Measurements from ENCODE around the gene UGT2B15. TPM values are rescaled to one million over a fixed set of nuclear protein-coding genes. Genes with fewer than 3 reads are reported as not detected.
"Not testable (repeated sequence)": the region's sequence is repeated elsewhere in the genome, so short reads cannot be mapped to it uniquely, and the experiment has no call there.

The UGT2B15 gene
- total and polyA plus RNA-seq, 11 donors, result not detected

DNA sequence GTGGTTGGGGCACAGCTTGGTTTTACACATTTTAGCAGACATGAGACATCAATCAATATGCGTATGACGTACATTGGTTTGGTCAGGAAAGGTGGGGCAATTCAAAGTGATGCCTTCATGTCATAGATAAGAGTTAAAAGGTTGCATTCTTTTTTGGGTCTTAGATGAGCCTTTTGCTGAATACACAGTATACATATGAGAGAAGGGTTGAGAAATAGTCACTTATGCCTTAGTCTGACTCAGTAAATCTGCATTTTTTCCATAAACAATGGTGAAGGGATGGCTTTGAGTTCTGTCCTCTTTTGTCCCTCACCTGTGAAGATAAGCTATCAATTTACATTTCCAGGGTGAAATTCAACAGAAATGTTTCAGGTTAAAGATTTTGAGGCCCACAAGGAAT is 43.9 kb upstream of the UGT2B15 start:
- Histone ChIP-seq H3K4me1 (no peaks in the 10 kb centered on the region), H3K9me3 (no peaks in the 10 kb centered on the region), H3K27ac (no peak overlapping the region), H3K4me3 (no peak overlapping the region), H3K36me3 (no peaks in the 10 kb centered on the region), H3K27me3 (no peaks in the 10 kb centered on the region)
- DNase-seq (no peak), ATAC-seq (no peak)
- TF ChIP-seq, protein P1, sequence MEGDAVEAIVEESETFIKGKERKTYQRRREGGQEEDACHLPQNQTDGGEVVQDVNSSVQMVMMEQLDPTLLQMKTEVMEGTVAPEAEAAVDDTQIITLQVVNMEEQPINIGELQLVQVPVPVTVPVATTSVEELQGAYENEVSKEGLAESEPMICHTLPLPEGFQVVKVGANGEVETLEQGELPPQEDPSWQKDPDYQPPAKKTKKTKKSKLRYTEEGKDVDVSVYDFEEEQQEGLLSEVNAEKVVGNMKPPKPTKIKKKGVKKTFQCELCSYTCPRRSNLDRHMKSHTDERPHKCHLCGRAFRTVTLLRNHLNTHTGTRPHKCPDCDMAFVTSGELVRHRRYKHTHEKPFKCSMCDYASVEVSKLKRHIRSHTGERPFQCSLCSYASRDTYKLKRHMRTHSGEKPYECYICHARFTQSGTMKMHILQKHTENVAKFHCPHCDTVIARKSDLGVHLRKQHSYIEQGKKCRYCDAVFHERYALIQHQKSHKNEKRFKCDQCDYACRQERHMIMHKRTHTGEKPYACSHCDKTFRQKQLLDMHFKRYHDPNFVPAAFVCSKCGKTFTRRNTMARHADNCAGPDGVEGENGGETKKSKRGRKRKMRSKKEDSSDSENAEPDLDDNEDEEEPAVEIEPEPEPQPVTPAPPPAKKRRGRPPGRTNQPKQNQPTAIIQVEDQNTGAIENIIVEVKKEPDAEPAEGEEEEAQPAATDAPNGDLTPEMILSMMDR (IDR thresholded peaks at IDR 0.05), result no peak
- TF ChIP-seq POLR2A (IDR thresholded peaks at IDR 0.05), result no peak
- WGBS, 4 donors, result 64 to 92% (median 81%) methylated on average over 2 of the region's 2 CpGs
- intact Hi-C loops (cut with DNase I), result loop anchor here in 1 of 10 donors (2.0 kb wide), 1 partner anchor 46 kb away; no protein-coding TSS in a partner anchor

DNA sequence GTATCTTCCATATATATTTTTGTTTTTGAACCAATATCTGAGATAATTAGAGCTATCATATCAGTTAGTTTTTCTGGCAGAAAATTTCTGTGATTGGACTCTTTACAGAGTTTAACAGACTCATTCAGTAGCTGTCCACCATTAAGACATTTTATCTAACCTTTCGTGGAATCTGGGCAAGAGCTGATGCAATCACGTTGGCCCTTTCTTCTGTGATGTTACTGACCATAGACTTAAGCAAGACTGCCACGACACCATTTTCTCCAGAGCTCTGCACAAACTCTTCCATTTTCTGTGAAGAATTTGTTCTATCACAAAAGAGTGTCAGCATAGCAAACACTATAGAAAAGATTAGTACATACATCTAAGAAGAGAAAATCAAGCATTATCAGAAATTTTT is 41.8 kb upstream of the UGT2B15 start:
- ATAC-seq (no peak), DNase-seq (no peak)
- no peaks in the 10 kb centered on the region for H3K9me3 ChIP-seq
- no peaks in the 10 kb centered on the region for H3K36me3 ChIP-seq
- no peaks in the 10 kb centered on the region for H3K27me3 ChIP-seq
- H3K4me1 ChIP-seq, result no peaks in the 10 kb centered on the region
- TF ChIP-seq, protein P1 (IDR thresholded peaks at IDR 0.05), result no peak
- TF ChIP-seq POLR2A (IDR thresholded peaks at IDR 0.05), result no peak
- H3K4me3 ChIP-seq, result no peak overlapping the region
- 65 to 72% (median 68%) methylated on average over 3 of the region's 3 CpGs for WGBS, 4 donors
- intact Hi-C loops (cut with DNase I), result no loop called here
- H3K27ac ChIP-seq, result no peak overlapping the region

DNA sequence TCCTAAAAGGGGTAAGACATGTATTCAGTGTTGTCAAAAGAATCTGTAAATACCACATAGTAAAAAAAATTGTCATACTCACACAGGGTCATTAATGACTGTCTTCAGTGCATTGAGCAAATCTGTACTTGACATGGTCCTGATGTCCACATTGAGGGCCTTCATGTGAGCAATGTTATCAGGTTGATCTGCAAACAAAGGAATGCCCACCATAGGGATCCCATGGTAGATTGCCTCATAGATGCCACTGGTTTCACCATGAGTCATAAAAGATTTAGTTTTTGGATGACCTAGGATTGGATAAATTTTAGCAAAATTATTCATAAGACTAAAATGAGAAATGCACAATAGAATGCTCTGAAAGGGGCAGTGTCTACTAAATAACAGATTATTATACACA is 38.1 kb upstream of the UGT2B15 start:
- no peaks in the 10 kb centered on the region for H3K27me3 ChIP-seq
- DNase-seq (no peak), ATAC-seq (no peak)
- H3K9me3 ChIP-seq, result peaks cover 0 to 5% (median 0%) of the 10 kb centered on the region in 12 donors
- H3K27ac ChIP-seq, result no peak overlapping the region
- TF ChIP-seq, protein P1 (IDR thresholded peaks at IDR 0.05), result no peak
- TF ChIP-seq POLR2A (IDR thresholded peaks at IDR 0.05), result no peak
- intact Hi-C loops (cut with DNase I), result no loop called here
- H3K36me3 ChIP-seq, result no peaks in the 10 kb centered on the region
- no peak overlapping the region for H3K4me3 ChIP-seq
- H3K4me1 ChIP-seq, result no peaks in the 10 kb centered on the region

DNA sequence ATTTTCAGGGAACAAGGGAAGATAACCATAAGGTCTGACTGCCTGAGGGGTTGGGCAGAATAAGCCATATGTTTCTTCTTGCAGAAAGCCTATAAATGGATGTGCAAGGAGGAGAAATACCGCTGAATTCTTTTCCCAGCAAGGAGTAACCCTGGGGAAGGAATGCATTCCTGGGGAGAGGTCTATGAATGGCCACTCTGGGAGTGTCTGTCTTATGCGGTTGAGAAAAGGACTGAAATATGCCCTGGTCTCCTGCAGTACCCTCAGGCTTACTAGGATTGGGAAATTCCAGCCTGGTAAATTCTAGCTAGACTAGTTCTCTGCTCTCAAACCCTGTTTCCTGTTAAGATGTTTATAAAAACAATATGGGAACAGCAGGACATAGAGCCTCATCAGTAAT is 32.7 kb upstream of the UGT2B15 start:
- H3K27me3 ChIP-seq; intact Hi-C loops (cut with DNase I); H3K36me3 ChIP-seq; H3K9me3 ChIP-seq; DNase-seq; H3K4me1 ChIP-seq; H3K4me3 ChIP-seq; H3K27ac ChIP-seq; ATAC-seq: not testable (repeated sequence)
- WGBS, 4 donors, result 74 to 79% (median 78%) methylated on average over 2 of the region's 2 CpGs

DNA sequence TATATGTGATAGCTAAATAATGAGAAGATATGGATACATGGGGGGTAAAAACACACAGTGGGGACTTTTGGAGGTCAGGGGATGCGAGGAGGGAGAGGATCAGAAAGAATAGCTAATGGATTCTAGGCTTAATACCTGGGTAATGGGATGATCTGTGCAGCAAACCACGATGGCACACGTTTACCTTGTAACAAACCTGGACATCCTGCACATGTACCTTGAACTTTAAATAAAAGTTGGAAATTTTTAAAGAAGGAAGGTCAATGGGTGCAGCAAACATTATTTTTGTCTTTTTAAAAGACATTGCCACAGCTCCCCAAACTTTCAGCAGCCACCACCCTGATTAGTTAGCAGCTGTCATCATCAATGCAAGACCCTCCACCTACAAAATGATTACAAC is 29.7 kb upstream of the UGT2B15 start:
- no peak for ATAC-seq
- Histone ChIP-seq H3K36me3 (no peaks in the 10 kb centered on the region), H3K4me3 (no peak overlapping the region), H3K4me1 (no peaks in the 10 kb centered on the region), H3K27me3 (no peaks in the 10 kb centered on the region), H3K27ac (no peak overlapping the region), H3K9me3 (peaks cover 0 to 5% (median 0%) of the 10 kb centered on the region in 12 donors)
- no peak for DNase-seq
- intact Hi-C loops (cut with DNase I), result no loop called here
- TF ChIP-seq, protein P1 (IDR thresholded peaks at IDR 0.05), result no peak
- TF ChIP-seq POLR2A (IDR thresholded peaks at IDR 0.05), result no peak
- WGBS, 4 donors, result 57 to 68% (median 65%) methylated on average over 3 of the region's 3 CpGs

Measured in heart left ventricle (tissue), 16 donors.